NCI-H2171 (cell line): ENCODE measurements around the gene PARP14.
"Not testable (repeated sequence)": the region's sequence is repeated elsewhere in the genome, so short reads cannot be mapped to it uniquely, and the experiment has no call there.

Experiments used
- DNase-seq: peaks from one replicate; lab custom pipeline; 2025; lab: John Stamatoyannopoulos, UW

Gene PARP14

GRCh38 chr3:122677216-122677615, 3.4 kb upstream of the PARP14 start:
- DNase-seq: no peak

- DNase-seq: no peak
These were observed 2.1 kb upstream of the PARP14 start for GRCh38 chr3:122678506-122678905.

GRCh38 chr3:122679085-122679881, 1.4 kb upstream of the PARP14 start:
- no peak for DNase-seq

GRCh38 chr3:122679882-122680474, 661 bp upstream of the PARP14 start:
- no peak for DNase-seq

GRCh38 chr3:122681284-122681973, 790 bp downstream of the PARP14 start:
- no peak for DNase-seq

- DNase-seq: no peak
These were observed 1.4 kb downstream of the PARP14 start for GRCh38 chr3:122681974-122682409.

GRCh38 chr3:122682778-122683411, 2.3 kb downstream of the PARP14 start:
- DNase-seq: not testable (repeated sequence)

GRCh38 chr3:122687298-122687697, 6.7 kb downstream of the PARP14 start:
- DNase-seq: no peak

GRCh38 chr3:122688996-122689395, 8.4 kb downstream of the PARP14 start:
- DNase-seq: no peak

GRCh38 chr3:122689587-122689986, 8.9 kb downstream of the PARP14 start:
- DNase-seq: no peak

GRCh38 chr3:122690096-122690495, 9.5 kb downstream of the PARP14 start:
- no peak for DNase-seq

- DNase-seq: no peak
These were observed 10.6 kb downstream of the PARP14 start for GRCh38 chr3:122691195-122691594.

GRCh38 chr3:122692674-122693073, 12.0 kb downstream of the PARP14 start:
- DNase-seq: no peak

- DNase-seq: no peak
These were observed 14.3 kb downstream of the PARP14 start for GRCh38 chr3:122694966-122695365.

- no peak for DNase-seq
These were observed 15.4 kb downstream of the PARP14 start for GRCh38 chr3:122695927-122696561.

- DNase-seq: no peak
These were observed 17.4 kb downstream of the PARP14 start for GRCh38 chr3:122697952-122698620.

GRCh38 chr3:122700193-122700592, 19.6 kb downstream of the PARP14 start:
- DNase-seq: no peak

- DNase-seq: no peak
These were observed 24.7 kb downstream of the PARP14 start for GRCh38 chr3:122705379-122705778.

- DNase-seq: not testable (repeated sequence)
These were observed 30.1 kb downstream of the PARP14 start for GRCh38 chr3:122710616-122711251.

- DNase-seq: no peak
These were observed 33.6 kb downstream of the PARP14 start for GRCh38 chr3:122714273-122714672.

GRCh38 chr3:122716667-122717066, 36.0 kb downstream of the PARP14 start:
- no peak for DNase-seq
